Measurements from ENCODE around the gene RAB10. TPM values are rescaled to one million over a fixed set of nuclear protein-coding genes. Genes with fewer than 3 reads are reported as not detected.
A peak's percentile ranks its signal among the peaks of the same experiment; 100 is the strongest.

Gene RAB10
- total and polyA plus RNA-seq, 2 experiments from 2014 or later, result 102 to 143 TPM

GRCh38 chr2:26123426-26123825 lies 89.5 kb downstream of the RAB10 start:
- Histone ChIP-seq H3K27me3 (ENCODE audit: insufficient read depth) (no peaks in the 10 kb centered on the region), H3F3A (replicated peaks; ENCODE audit: low read depth) (no peaks in the 10 kb centered on the region; the same call in 1 of the 2 replicates), H3K27ac (ENCODE audit: low read depth) (peak overlapping the region; percentile 36; the same call in 1 of the 2 replicates), H3K9me2 (ENCODE audit: insufficient read depth) (no peaks in the 10 kb centered on the region), H3K4me3 (no peak overlapping the region), H4K20me1 (replicated peaks; ENCODE audit: insufficient read depth) (peaks cover 51% of the 10 kb centered on the region), H3K4me1 (ENCODE audit: insufficient read depth) (no peaks in the 10 kb centered on the region), H3K4me2 (no peak overlapping the region), H3K79me2 (replicated peaks; ENCODE audit: insufficient read depth) (peaks cover 73% of the 10 kb centered on the region), H3K36me3 (ENCODE audit: insufficient read depth) (peaks cover 6% of the 10 kb centered on the region; the same call in 1 of the 2 replicates), H2AFZ (no peak overlapping the region)
- Mint-ChIP-seq H3K4me3 (no peak overlapping the region), H3K9me3 (no peaks in the 10 kb centered on the region), H3K27ac (peak overlapping the region; percentile 45; the same call in 1 of the 2 replicates), H3K27me3 (ENCODE audit: insufficient read depth, low read depth, poor library complexity) (no peaks in the 10 kb centered on the region), H3K36me3 (ENCODE audit: low read depth) (peaks cover 14% of the 10 kb centered on the region), H3K4me1 (peaks cover 11% of the 10 kb centered on the region; the same call in 2 of the 3 replicates)
- DNase-seq (ENCODE audit: low spot score), result no peak
- TF ChIP-seq, protein P1, sequence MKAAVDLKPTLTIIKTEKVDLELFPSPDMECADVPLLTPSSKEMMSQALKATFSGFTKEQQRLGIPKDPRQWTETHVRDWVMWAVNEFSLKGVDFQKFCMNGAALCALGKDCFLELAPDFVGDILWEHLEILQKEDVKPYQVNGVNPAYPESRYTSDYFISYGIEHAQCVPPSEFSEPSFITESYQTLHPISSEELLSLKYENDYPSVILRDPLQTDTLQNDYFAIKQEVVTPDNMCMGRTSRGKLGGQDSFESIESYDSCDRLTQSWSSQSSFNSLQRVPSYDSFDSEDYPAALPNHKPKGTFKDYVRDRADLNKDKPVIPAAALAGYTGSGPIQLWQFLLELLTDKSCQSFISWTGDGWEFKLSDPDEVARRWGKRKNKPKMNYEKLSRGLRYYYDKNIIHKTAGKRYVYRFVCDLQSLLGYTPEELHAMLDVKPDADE (IDR thresholded peaks at IDR 0.05), result no peak
- TF ChIP-seq ZNF114 (CRISPR knock-in tag; IDR thresholded peaks at IDR 0.05) (no peak), POLR2AphosphoS5 (IDR thresholded peaks at IDR 0.05; ENCODE audit: low read depth) (no peak), NANOG (IDR thresholded peaks at IDR 0.05; ENCODE audit: borderline replicate concordance) (no peak), EZH2phosphoT487 (IDR thresholded peaks at IDR 0.05; ENCODE audit: unreplicated experiment) (no peak), EZH2 (IDR thresholded peaks at IDR 0.05; ENCODE audit: low read depth, unreplicated experiment) (no peak)
- TF ChIP-seq, protein P2, sequence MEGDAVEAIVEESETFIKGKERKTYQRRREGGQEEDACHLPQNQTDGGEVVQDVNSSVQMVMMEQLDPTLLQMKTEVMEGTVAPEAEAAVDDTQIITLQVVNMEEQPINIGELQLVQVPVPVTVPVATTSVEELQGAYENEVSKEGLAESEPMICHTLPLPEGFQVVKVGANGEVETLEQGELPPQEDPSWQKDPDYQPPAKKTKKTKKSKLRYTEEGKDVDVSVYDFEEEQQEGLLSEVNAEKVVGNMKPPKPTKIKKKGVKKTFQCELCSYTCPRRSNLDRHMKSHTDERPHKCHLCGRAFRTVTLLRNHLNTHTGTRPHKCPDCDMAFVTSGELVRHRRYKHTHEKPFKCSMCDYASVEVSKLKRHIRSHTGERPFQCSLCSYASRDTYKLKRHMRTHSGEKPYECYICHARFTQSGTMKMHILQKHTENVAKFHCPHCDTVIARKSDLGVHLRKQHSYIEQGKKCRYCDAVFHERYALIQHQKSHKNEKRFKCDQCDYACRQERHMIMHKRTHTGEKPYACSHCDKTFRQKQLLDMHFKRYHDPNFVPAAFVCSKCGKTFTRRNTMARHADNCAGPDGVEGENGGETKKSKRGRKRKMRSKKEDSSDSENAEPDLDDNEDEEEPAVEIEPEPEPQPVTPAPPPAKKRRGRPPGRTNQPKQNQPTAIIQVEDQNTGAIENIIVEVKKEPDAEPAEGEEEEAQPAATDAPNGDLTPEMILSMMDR (conservative IDR thresholded peaks at IDR 0.05; ENCODE audit: low read depth in 2 of 2), result no peak
- TF ChIP-seq, protein P3, sequence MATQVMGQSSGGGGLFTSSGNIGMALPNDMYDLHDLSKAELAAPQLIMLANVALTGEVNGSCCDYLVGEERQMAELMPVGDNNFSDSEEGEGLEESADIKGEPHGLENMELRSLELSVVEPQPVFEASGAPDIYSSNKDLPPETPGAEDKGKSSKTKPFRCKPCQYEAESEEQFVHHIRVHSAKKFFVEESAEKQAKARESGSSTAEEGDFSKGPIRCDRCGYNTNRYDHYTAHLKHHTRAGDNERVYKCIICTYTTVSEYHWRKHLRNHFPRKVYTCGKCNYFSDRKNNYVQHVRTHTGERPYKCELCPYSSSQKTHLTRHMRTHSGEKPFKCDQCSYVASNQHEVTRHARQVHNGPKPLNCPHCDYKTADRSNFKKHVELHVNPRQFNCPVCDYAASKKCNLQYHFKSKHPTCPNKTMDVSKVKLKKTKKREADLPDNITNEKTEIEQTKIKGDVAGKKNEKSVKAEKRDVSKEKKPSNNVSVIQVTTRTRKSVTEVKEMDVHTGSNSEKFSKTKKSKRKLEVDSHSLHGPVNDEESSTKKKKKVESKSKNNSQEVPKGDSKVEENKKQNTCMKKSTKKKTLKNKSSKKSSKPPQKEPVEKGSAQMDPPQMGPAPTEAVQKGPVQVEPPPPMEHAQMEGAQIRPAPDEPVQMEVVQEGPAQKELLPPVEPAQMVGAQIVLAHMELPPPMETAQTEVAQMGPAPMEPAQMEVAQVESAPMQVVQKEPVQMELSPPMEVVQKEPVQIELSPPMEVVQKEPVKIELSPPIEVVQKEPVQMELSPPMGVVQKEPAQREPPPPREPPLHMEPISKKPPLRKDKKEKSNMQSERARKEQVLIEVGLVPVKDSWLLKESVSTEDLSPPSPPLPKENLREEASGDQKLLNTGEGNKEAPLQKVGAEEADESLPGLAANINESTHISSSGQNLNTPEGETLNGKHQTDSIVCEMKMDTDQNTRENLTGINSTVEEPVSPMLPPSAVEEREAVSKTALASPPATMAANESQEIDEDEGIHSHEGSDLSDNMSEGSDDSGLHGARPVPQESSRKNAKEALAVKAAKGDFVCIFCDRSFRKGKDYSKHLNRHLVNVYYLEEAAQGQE (IDR thresholded peaks at IDR 0.05; ENCODE audit: unreplicated experiment), result no peak
- no peak for ATAC-seq

GRCh38 chr2:26126074-26126473 lies 92.2 kb downstream of the RAB10 start:
- Mint-ChIP-seq H3K9me3 (no peaks in the 10 kb centered on the region), H3K36me3 (ENCODE audit: low read depth) (peaks cover 26% of the 10 kb centered on the region), H3K4me1 (peaks cover 11% of the 10 kb centered on the region; the same call in 2 of the 3 replicates), H3K4me3 (no peak overlapping the region), H3K27ac (peak overlapping the region; percentile 21; the same call in 1 of the 2 replicates), H3K27me3 (ENCODE audit: insufficient read depth, low read depth, poor library complexity) (no peaks in the 10 kb centered on the region)
- H3K27me3 ChIP-seq (ENCODE audit: insufficient read depth), result no peaks in the 10 kb centered on the region
- ATAC-seq, result no peak
- no peak overlapping the region for H3K4me3 ChIP-seq
- no peak overlapping the region for H3K27ac ChIP-seq (ENCODE audit: low read depth)
- no peaks in the 10 kb centered on the region for H3K9me2 ChIP-seq (ENCODE audit: insufficient read depth)
- no peaks in the 10 kb centered on the region; the same call in 1 of the 2 replicates for H3F3A ChIP-seq (replicated peaks; ENCODE audit: low read depth)
- no peak overlapping the region for H2AFZ ChIP-seq
- DNase-seq (ENCODE audit: low spot score), result no peak
- no peak overlapping the region for H3K4me2 ChIP-seq
- no peaks in the 10 kb centered on the region for H3K4me1 ChIP-seq (ENCODE audit: insufficient read depth)
- peaks cover 6% of the 10 kb centered on the region; the same call in 1 of the 2 replicates for H3K36me3 ChIP-seq (ENCODE audit: insufficient read depth)
- peaks cover 39% of the 10 kb centered on the region for H4K20me1 ChIP-seq (replicated peaks; ENCODE audit: insufficient read depth)
- H3K79me2 ChIP-seq (replicated peaks; ENCODE audit: insufficient read depth), result peaks cover 65% of the 10 kb centered on the region
- TF ChIP-seq ZNF114 (CRISPR knock-in tag; IDR thresholded peaks at IDR 0.05) (no peak), EZH2 (IDR thresholded peaks at IDR 0.05; ENCODE audit: low read depth, unreplicated experiment) (no peak), ZNF331 (CRISPR knock-in tag; IDR thresholded peaks at IDR 0.05; ENCODE audit: low read depth) (no peak), CREB1 (CRISPR knock-in tag; IDR thresholded peaks at IDR 0.05; ENCODE audit: low read depth) (no peak), NANOG (IDR thresholded peaks at IDR 0.05; ENCODE audit: borderline replicate concordance) (no peak)
- TF ChIP-seq, protein P3 (IDR thresholded peaks at IDR 0.05; ENCODE audit: unreplicated experiment), result no peak
- TF ChIP-seq, protein P1 (IDR thresholded peaks at IDR 0.05), result no peak

Measured in GM23338 (cell line).